NCI-H526 treated with DMSO at 0.1 percent for 48 hours (cell line): Measurements from ENCODE around the gene NVL.
"Not testable (repeated sequence)": the region's sequence is repeated elsewhere in the genome, so short reads cannot be mapped to it uniquely, and the experiment has no call there.

Experiments
- DNase-seq: peaks from one replicate; lab custom pipeline; 2025; lab: John Stamatoyannopoulos, UW

Gene NVL

DNA sequence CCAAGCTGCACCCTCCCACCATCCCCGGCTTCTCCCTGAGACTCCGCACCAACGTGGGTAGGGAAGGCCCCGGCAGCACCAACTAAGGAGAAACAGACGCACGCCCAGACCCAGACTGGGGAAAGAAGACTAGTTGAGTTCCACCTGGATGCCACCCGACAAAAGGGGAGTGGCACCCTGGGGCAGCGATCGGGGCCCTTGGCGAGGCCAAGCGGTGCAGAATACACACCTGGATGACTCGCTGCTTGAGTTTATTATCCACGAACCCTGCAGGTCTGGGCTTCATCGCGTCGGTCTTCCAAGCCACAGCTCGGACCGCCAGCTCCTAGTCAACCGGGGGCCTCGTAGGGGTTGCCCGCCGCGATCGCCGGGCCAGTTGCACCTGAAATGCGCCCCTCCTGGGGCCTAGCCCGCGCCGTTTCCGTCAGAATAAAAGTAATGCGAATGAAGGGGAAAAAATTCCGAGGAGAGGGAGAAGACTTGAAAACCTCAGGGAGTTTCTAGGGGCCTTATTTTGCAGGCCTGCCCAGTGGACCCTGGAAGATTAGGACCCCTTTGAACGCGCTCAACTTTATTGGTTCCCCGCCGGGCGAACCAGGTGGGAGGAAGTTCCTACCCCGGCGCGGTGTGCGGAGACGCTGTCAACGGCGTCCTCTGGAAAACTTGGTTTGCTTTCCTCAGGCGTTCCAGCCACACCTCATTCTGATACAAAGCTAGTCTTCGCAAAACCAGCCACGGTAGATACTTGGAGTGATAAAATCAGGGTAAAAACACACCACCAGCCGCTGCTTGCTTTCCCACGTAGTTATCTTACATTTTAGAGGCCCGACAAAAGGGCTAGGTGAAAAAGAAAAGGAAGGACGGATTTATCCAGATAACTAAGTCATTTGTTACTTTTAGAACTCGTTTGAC lies at the start of gene NVL:
TSS of gene NVL (minus strand) at position 331 of the 912 bp plus-strand sequence. CDS start at position 286, 45 bp downstream.
- DNase-seq: peak; percentile 72

DNA sequence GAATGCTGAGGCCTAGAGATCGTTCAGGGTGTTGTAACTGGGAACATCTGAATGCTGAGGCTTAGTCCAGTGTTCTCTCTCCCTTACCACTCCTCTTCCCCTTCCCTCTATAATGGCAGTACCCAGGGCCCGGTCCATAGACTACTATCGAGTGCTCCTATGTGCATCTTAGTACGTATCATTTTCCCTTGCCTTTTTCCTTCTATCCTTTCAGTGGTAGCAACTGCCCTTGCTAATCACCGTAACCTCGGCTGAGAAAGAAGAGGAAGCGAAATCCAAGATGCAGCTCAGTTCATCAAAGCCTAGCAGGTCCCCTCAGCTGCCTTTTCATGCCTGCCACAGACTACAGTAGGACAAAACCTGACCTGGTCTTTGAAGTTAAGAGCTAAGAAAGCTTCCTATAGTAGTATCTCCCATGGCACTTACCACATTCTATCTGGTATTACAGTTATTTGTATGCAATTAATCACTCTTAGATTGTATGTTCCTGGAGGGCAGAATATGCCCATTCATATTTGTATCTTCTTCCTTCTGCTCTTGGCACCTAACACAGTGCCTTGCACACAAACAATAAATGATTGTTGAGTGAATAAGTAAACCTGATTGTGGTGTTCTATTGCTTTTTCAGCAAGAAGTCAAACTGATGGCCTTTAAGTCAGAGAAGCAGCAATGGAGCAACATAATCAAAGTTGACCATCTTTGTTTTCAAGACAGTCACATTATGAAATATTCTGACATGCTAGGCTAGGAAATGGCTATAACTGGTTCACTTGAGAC lies 49.1 kb upstream of the NVL start:
- DNase-seq: no peak

DNA sequence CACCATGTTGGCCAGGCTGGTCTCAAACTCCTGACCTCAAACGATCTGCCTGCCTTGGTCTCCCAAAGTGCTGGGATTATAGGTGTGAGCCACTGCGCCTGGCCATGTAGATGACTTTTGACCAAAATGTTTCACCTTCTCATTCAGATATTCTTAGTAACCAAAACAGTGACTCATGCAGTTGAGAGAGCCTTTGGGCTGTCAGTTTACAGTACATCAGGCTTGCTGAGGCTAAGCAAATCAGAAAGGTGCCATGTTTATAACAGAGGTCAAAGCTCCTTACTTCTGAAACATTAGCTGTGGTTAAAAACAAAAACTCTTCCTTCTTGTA lies 47.7 kb upstream of the NVL start:
- no peak for DNase-seq

DNA sequence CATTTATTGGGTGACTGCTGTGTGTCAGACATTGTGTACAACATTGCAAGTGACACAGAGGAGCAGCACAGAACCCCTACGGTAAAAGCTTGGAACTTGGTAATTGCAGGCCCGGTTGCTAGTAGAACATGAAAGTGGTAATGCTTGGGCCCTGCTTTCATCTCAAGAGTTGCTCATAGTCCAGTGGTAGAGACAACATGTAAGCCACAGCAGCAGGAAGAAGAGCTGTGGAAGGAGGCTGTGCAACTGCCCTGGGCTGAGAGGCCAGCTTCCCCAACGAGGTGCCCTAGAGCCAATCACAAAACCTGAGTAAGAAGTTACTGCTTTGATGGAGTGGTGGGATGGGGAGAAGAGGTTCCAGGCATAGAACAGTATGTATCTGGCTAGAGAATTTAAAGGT lies 45.1 kb upstream of the NVL start:
- no peak for DNase-seq

DNA sequence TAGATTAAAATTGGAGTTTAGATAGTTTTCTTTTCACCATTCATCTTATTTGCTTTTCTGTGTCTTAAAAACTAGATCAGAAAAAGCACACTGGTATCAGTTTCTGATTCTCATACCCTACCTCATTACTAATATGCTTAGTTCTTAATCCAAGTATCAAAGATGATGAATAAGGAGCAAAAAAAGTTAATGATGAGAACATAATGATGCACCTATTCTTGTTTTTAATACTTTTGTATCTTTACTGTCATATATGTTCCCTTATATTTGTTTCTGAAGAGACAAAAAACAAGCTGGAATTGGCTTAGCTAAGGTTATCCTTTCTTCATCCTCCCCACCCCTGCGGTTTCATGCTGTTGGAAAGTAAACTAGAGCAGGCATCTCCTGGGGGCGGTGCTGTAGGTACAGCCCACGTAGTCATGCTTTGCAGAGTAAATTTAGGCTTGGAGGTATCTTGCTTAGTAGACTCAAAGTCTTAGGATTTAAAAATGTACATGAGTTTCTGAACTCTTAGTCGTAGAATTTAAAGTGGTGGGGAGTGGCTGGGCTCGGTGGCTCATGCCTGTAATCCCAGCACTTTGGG lies 43.1 kb upstream of the NVL start:
- no peak for DNase-seq

DNA sequence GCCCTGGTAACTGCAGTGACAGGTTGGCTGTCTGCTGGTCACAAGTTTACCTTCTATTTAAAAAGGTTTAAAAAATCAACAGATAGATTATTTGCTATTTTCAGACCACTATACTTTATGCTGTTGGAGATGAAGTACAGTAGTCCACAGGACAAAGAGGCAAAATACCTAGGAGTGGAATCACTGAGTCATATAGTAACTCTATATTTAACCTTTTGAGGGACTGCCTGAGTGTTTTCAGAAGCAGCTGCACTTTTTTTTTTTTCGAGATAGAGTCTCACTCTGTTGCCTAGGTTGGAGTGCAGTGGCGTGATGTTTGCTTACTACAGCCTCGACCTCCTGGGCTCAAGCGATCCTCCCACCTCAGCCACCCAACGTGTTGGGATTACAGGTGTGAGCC lies 38.4 kb upstream of the NVL start:
- DNase-seq: no peak

DNA sequence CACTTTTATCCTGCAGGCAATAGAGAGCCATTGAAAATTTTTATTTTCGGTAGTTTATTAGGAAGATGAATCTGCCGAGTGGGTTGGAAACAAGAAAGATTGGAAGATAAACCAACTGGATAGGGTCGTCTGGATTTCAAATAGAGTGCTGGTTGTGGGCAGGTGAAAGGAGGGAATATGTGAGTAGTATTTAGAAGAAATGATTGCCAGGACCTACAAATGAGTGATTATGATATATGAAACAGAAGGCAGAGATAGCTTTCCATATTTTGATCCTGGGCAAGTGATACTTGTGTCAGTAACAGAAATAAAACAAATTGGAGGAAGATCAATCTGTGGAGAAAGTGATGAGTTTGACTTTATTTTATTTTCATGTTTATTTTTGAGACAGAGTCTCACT lies 29.2 kb upstream of the NVL start:
- DNase-seq: no peak

DNA sequence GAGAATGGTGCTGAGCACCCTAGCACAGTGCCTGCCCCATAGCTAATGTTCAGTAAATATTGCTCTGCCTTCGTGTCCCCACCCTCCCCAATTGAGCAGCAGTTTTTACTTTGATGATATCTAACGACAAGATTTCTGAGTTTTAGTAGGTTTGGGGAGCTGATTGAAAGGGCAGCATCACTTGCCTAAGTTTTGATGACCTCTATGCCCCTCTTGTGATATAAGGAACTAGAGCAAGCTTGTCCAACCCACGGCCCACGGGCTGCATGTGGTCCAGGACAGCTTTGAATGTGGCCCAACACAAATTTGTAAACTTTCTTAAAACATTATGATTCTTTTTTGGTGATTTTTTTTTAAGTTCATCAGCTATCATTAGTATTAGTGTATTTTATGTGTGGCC lies 28.3 kb upstream of the NVL start:
- DNase-seq: no peak

DNA sequence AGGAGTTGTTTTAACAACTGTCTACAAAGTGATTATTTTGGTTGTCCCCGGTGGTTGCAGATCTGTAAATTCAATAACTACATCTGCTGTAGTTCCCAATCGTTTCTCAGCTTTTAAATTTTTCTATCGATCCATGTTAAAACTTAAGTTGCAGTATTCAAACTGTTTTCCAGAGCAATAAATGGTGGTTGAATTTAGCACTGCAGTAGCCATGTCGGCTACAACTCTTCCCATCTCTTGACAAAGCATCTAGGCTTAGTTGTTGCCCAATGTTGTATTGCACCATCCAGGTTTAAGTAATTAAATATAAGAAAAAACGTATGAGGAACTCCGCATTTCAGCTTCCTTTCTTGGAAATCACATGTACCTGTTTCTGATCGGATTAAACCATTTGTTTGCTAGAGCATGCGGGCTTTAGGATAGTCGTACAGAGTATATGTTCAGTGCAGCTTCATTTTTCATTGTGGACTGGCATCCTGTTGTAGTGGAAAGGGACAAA lies 27.7 kb upstream of the NVL start:
- no peak for DNase-seq

DNA sequence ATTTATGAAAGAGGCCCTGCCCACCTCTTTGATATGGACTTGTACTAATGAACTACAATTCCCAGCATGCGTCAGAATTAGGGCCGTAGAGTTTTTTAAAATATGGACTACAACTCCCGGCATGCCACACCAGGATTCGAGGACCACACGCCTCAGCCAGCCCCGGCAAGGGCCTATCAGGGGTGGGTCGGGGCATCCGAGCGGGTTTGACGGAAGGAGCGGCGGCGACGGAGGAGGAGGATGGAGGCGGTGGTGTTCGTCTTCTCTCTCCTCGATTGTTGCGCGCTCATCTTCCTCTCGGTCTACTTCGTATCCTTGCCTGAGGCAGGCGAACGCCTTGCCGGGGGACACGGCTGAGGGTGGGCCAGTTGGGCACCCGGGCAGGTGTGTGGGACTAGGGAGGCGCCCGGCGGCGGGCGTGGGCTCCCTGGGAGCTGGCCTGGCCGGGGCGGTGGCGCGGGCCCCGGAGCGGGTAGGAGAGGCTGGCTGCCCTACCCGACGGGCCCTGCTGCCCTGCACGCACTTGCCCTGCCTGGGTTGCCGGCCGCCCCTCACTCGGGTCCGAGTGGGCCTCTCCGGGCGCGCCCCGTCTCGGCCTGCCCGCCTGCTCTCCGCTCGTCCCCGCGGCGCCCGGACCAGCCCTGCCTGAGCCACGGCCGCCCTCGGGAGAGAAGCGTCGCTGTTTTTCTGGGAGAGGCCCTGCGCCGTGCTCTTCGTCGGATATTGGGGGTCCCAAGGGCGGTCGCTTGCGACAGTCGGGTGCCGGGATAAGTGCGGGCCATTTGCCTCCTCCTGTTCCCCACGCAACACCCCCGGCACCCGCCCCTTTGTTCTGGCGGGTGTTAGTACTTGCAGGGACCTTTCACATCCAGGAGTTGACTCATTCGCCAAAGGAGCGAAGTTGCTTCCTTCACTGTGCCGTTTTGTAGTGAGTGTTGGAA lies 27.0 kb upstream of the NVL start, which contains the start of gene CNIH4:
TSS of gene CNIH4 (plus strand) at position 195 of the 941 bp plus-strand sequence. CDS start at position 241, 46 bp downstream.
- DNase-seq: peak; percentile 79

DNA sequence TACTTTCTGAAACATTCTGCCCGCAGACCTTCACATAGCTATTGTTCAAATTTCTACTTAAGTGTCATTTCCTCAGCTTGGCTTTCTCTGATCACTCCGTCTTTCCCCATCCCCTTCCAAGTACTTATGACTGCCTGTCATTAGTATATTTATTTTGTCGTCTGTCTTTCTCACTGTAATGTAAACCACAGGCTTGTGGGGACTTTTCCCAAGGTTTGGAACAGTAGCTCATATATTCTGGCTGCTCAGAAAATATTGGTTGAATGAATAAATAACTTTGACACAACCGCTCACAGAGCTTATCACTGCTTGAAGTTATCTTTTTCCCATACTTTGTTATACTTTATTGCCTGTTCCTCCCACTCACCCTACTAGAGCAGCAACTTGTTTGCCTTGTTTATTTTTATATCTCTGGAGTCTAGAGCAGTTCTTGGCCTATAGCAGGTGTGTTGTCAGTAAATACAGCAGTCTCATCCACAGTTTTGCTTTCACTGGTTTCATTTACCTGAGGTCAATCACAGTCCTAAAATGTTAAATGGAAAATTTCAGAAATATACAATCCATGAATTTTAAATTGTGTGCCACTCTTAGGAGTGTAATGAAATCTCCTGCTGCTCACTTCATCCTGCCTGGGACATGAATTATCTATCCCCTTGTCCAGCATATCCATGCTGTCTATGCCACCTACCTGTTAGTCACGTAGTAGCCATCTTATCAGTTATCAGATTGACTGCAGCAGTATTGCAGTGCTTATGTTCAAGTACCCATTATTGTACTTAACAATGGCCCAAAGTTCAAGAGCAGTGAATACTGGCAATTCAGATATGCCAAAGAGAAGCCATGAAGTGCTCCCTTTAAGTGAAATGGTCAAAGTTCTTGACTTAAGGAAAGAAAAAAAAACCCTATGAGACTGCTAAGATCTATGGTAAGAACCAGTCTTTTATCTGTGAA lies 24.3 kb upstream of the NVL start:
- DNase-seq: no peak

DNA sequence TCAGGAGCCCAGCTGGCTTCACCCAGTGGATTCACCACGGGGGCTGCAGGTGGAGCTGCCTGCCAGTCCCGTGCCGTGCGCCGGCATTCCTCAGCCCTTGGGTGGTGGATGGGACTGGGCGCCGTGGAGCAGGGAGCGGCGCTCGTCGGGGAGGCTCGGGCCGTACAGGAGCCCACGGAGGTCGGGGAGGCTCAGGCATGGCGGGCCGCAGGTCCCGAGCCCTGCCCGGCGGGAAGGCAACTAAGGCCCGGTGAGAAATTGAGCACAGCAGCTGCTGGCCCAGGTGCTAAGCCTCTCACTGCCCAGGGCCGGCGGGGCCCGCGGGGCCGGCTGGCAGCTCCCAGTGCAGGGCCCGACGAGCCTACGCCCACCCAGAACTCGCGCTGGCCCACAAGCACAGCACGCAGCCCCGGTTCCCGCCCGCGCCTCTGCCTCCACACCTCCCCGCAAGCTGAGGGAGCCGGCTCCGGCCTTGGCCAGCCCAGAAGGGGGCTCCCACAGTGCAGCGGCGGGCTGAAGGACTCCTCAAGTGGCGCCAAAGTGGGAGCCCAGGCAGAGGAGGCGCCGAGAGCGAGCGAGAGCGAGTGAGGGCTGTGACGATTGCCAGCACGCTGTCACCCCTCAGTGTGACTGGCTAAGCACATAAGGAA lies 22.6 kb upstream of the NVL start:
- DNase-seq: not testable (repeated sequence)

DNA sequence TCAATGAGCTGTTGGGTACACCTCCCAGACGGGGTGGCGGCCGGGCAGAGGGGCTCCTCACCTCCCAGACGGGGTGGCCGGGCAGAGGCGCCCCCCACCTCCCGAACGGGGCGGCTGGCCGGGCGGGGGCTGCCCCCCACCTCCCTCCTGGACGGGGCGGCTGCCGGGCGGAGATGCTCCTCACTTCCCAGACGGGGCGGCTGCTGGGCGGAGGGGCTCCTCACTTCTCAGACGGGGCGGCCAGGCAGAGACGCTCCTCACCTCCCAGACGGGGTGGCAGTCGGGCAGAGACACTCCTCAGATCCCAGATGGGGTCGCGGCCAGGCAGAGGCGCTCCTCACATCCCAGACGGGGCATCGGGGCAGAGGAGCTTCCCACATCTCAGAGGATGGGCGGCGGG lies 19.7 kb upstream of the NVL start:
- not testable (repeated sequence) for DNase-seq

DNA sequence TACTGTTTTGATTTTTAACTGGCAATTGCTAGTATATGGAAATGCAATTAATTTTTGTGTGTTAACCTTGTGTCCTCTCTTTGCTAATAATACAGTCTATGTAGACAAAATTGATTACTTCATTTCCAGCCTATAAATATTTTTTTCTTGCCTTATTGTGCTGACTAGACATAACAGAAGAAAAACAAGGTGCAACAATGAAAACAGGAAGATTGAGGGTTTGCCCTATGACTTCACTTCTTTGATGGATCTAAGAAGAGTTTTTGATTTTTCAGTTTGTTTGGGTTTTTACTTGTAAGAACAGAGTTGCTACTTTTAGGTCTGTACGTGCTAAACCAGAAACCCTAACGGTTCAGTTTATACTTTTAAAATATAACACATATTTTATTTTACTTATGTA lies 18.2 kb upstream of the NVL start:
- DNase-seq: no peak

DNA sequence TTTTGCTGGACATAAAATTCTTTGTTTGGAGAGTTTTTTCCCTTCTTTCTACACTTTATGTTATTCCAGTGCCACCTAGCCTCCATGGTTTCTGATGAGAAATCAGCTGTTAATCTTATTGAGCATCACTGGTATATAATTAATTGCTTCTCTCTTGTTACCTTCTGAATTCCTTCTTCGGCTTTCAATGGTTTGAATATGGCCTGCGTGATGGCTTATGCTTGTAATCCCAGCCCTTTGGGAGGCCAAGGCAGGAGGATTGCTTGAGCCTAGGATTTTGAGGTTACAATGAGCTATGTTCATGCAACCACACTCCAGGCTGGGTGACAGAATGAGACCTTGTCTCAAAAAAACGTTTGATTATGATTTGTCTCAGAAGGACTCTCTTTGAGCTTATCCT lies 13.7 kb upstream of the NVL start:
- no peak for DNase-seq

DNA sequence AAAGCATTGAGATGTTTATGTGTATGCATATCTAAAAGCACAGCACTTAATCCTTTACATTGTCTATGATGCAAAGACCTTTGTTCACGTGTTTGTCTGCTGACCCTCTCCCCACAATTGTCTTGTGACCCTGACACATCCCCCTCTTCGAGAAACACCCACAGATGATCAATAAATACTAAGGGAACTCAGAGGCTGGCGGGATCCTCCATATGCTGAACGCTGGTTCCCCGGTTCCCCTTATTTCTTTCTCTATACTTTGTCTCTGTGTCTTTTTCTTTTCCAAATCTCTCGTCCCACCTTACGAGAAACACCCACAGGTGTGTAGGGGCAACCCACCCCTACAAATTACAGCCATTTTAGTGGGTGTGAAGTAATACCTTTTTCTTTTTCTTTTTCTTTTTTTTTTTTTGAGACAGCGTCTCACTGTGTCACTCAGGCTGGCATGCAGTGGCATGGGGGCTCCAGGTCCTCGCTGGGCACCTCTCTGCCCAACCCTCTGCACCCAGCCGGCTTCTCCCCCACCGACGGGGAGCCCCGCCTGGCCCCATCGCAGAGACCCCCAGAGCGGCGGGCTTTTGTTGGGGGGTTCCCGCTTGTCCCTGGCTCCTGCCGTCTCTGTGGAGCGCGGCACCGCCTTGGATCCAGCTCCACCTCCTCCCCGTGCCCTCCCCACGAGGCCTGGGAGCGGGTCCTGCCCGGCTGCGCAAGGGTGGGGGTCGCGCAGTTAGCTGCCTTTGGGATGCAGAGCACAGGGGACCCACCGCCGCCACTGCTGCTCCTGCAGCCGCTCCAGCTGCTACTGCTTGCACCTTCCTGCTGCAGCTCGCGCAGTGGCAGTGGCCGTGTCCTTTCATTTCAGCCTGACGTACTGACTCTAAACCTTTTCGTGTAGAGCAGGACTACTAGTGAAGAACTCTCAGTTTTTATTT lies 10.7 kb upstream of the NVL start:
- DNase-seq: not testable (repeated sequence)

DNA sequence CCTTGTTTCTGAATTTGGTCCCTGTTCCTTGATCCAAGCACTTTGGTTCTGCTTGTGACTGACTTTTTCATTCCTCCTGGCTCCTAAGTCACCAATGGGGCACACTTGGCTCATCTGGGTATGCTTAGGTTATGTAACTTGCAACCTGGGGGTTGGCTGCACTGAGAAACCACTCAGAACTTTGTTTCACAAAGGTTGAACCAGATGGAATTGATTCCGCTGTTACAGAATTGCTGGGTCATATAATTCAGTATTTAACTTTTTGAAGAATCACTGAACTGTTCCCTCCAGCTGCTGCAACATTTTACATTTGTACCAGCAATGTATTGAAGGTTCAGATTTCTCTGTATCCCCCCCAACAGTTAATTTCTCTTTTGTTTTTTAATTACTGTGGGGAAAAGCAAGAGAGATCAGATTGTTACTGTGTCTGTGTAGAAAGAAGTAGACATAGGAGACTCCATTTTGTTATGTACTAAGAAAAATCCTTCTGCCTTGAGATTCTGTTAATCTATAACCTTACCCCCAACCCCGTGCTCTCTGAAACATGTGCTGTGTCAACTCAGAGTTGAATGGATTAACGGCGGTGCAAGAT lies 9.6 kb upstream of the NVL start:
- no peak for DNase-seq

DNA sequence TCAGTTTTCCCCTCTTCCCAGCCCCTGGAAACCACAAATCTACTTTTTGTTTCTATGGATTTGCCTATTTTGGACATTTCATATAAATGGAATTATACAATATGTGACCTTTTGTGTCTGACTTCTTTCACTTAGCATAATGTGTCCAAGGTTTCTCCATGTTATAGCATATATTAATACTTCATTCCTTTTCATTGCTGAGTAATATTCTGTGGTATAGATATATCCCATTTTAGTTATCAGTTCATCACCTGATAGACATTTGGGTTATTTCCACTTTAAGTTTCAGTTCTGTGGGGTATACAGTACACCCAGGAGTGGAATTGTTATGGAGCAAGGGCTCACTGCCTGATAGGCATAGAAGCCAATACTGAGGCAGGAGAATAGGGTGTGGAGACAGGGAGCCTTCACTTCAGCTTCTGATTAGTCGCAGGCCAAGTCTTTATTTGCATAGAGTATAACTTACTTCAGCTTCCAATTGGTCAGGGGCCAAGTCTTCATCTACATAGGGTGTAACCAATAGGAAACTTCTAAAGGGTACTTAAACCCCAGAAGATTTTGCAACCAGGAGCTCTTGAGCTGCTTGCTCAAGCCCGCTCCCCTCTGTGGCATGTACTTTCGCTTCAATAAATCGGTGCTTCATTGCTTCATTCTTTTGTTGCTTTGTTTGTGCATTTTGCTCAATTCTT lies 8.3 kb upstream of the NVL start:
- DNase-seq: no peak
